PC-9 (cell line): ENCODE data around the gene KRTAP5-1. TPM values are rescaled to one million over a fixed set of nuclear protein-coding genes. Genes with fewer than 3 reads are reported as not detected.

Experiments used
- BruUV-seq: library from RNA; stranded (reverse); fragments of 400-500 nt; replicated peaks from 2 replicates; lab custom pipeline; 2021; lab: Mats Ljungman, UMichigan
- CTCF ChIA-PET: fragments of 300-600 bp; sonication (Branson Sonifier 250); formaldehyde crosslinking; loops from one replicate; lab custom pipeline; 2022; ENCODE audit warnings: antibody characterized with exemption; lab: Charles Lee
- POLR2A ChIA-PET: fragments of 300-600 bp; sonication (Branson Sonifier 250); formaldehyde crosslinking; loops from one replicate; lab custom pipeline; 2022; ENCODE audit warnings: antibody characterized with exemption; ENCODE audit not compliant: unreplicated experiment; lab: Charles Lee
- DNase-seq, 2 experiments: peaks; one replicate each; pipeline versions ENCODE4 v3.0.0 to v3.0.0-alpha.2; 2015 to 2022; ENCODE audit warnings: mixed read lengths in 1 of 2
- H2AFZ ChIP-seq: fragments of 200-600 bp; sonication (generic); 2 replicates; pipeline ENCODE4 v1.8.1; 2017; ENCODE audit warnings: antibody characterized with exemption
- H3F3A ChIP-seq: fragments of 200-600 bp; sonication (generic); 2 replicates; pipeline ENCODE4 v1.8.1; 2017; ENCODE audit warnings: antibody characterized with exemption, mild to moderate bottlenecking, low read depth; ENCODE audit not compliant: insufficient read depth
- H3K27ac ChIP-seq: fragments of 200-600 bp; sonication (generic); 2 replicates; pipeline ENCODE4 v1.6.1; 2016; ENCODE audit warnings: mixed run types
- H3K27me3 ChIP-seq: fragments of 200-600 bp; sonication (generic); 2 replicates; pipeline ENCODE4 v1.6.1; 2016; ENCODE audit warnings: low read depth, mixed run types; ENCODE audit not compliant: insufficient read depth
- H3K36me3 ChIP-seq: fragments of 200-600 bp; sonication (generic); 2 replicates; pipeline ENCODE4 v1.6.1; 2016; ENCODE audit warnings: low read depth, mixed run types
- H3K4me1 ChIP-seq: fragments of 200-600 bp; sonication (generic); replicated peaks from 2 replicates; pipeline ENCODE4 v1.6.1; 2016; ENCODE audit warnings: mixed run types; ENCODE audit not compliant: insufficient read depth
- H3K4me2 ChIP-seq: fragments of 200-600 bp; sonication (generic); 2 replicates; pipeline ENCODE4 v1.6.1; 2017; ENCODE audit warnings: mixed run types
- H3K4me3 ChIP-seq: fragments of 200-600 bp; sonication (generic); 2 replicates; pipeline ENCODE4 v1.6.1; 2016; ENCODE audit warnings: mixed run types
- H3K79me2 ChIP-seq: fragments of 200-600 bp; sonication (generic); 2 replicates; pipeline ENCODE4 v1.6.1; 2017; ENCODE audit warnings: low read depth, mixed run types
- H3K9me2 ChIP-seq: fragments of 200-600 bp; sonication (generic); 2 replicates; pipeline ENCODE4 v1.8.1; 2017; ENCODE audit warnings: mild to moderate bottlenecking; ENCODE audit not compliant: insufficient read depth
- H3K9me3 ChIP-seq: fragments of 200-600 bp; sonication (generic); 2 replicates; pipeline ENCODE4 v1.8.1; 2016; ENCODE audit warnings: low read depth; ENCODE audit not compliant: insufficient read depth
- H4K20me1 ChIP-seq: fragments of 200-600 bp; sonication (generic); 2 replicates; pipeline ENCODE4 v1.8.1; 2017; ENCODE audit not compliant: insufficient read depth
- EZH2 ChIP-seq: fragments of 200-600 bp; sonication (generic); IDR thresholded peaks from 2 replicates; pipeline ENCODE4 v1.8.0; 2017; ENCODE audit warnings: antibody characterized with exemption, low read depth
- intact Hi-C: fragments of 100-400 bp; cut with micrococcal nuclease; formaldehyde crosslinking; loops from one replicate; pipeline ENCODE4 v1.10.0; 2022; ENCODE audit not compliant: unreplicated experiment
- total RNA-seq: library from RNA; stranded (reverse); gene quantifications from 2 replicates; pipeline ENCODE4 v1.2.3, GENCODE V29; 2021
- TF ChIP-seq, protein P1 (sequence below): fragments of 200-600 bp; sonication (generic); conservative IDR thresholded peaks from 2 replicates; pipeline ENCODE4 v1.6.1; 2017; ENCODE audit warnings: mixed run types, antibody characterized with exemption, mild to moderate bottlenecking, moderate library complexity

Gene KRTAP5-1
- total RNA-seq, 1 experiment from 2014 or later = not detected

DNA sequence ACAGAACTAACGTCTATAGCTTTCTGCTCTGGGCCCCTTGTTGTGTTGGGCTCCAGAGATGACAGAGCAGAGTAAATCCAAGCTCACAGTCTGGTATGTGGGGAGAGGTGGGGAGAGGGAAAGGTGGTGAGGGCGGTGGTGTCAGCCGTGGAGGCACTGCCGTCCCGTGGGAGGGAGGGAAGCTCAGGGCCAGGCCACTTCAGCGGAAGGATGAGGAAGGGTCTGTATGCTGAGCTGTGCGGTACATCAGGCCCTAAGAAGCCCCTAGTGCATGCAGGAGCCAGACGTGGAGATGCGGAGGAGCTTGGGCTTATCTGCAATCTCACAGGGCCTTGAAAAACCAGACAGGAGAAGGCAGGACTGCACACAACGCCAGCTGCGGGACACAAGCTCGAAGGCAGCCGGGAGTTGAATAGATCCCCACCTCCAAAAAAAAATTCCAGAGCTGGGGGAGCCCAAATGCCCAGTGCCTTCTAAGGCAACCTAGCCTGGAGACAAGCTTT lies 46.0 kb upstream of the KRTAP5-1 start:
- Histone ChIP-seq H3K27ac (no peak overlapping the region), H3K9me3 (no peaks in the 10 kb centered on the region), H4K20me1 (no peaks in the 10 kb centered on the region), H3K4me3 (no peak overlapping the region), H3K27me3 (peaks cover 70% of the 10 kb centered on the region), H3K4me1 (no peaks in the 10 kb centered on the region), H3F3A (no peaks in the 10 kb centered on the region), H2AFZ (no peak overlapping the region), H3K9me2 (no peaks in the 10 kb centered on the region), H3K36me3 (no peaks in the 10 kb centered on the region), H3K79me2 (no peaks in the 10 kb centered on the region), H3K4me2 (no peak overlapping the region)
- POLR2A ChIA-PET = no interaction called here
- no peak for TF ChIP-seq EZH2
- TF ChIP-seq, protein P1, sequence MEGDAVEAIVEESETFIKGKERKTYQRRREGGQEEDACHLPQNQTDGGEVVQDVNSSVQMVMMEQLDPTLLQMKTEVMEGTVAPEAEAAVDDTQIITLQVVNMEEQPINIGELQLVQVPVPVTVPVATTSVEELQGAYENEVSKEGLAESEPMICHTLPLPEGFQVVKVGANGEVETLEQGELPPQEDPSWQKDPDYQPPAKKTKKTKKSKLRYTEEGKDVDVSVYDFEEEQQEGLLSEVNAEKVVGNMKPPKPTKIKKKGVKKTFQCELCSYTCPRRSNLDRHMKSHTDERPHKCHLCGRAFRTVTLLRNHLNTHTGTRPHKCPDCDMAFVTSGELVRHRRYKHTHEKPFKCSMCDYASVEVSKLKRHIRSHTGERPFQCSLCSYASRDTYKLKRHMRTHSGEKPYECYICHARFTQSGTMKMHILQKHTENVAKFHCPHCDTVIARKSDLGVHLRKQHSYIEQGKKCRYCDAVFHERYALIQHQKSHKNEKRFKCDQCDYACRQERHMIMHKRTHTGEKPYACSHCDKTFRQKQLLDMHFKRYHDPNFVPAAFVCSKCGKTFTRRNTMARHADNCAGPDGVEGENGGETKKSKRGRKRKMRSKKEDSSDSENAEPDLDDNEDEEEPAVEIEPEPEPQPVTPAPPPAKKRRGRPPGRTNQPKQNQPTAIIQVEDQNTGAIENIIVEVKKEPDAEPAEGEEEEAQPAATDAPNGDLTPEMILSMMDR = no peak
- CTCF ChIA-PET = no interaction called here
- no TSS peak for BruUV-seq
- intact Hi-C loops = no loop called here
- DNase-seq = no peak

DNA sequence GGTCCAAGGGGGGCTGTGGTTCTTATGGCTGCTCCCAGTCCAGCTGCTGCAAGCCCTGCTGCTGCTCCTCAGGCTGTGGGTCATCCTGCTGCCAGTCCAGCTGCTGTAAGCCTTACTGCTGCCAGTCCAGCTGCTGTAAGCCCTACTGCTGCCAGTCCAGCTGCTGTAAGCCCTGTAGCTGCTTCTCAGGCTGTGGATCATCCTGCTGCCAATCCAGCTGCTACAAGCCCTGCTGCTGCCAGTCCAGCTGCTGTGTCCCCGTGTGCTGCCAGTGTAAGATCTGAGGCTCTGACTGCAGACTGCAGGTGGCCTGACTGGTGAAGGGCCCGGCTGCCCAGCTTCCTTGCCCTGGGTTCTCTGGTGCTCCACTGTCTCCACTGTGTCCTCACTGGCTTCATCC lies 45.2 kb upstream of the KRTAP5-1 start:
- TF ChIP-seq, protein P1 = no peak
- no peak for TF ChIP-seq EZH2
- H3K9me2 ChIP-seq = no peaks in the 10 kb centered on the region
- no TSS peak for BruUV-seq

DNA sequence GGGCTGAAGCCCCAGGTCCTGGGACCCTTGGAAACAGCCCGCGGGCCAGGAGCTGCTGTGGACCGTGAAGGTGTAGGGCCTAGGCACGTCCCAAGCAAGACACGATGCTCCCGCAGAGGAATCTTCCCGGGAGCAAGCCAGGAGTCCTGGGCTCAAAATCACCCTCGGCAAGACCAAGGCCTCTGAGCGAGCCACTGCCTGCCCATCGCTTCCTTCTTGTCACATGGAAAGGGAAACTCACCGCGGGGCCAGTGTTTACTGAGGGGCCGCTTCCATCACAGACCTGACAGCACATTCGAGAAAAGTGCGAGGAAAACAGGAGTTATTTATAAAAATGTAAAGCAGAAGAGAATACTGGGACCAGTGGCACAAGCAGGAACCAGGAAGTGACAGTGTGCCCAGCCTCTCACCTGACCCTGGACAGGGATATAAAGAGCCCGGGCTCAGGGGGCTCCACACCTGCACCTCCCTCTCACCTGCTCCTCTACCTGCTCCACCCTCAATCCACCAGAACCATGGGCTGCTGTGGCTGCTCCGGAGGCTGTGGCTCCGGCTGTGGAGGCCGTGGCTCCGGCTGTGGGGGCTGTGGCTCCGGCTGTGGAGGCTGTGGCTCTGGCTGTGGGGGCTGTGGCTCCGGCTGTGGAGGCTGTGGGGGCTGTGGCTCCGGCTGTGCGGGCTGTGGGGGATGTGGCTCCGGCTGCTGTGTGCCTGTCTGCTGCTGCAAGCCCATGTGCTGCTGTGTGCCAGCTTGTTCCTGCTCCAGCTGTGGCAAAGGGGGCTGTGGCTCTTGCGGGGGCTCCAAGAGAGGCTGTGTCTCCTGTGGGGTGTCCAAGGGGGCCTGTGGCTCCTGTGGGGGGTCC lies 44.5 kb upstream of the KRTAP5-1 start, which contains the start of gene KRTAP5-5:
Gene KRTAP5-5, plus strand, starts transcription at position 450 of the 860 bp plus-strand sequence. Its CDS starts 66 bp downstream, at position 516.
- no peaks in the 10 kb centered on the region for H3F3A ChIP-seq
- H3K4me3 ChIP-seq = no peak within 1 kb of the TSS
- intact Hi-C loops = loop anchor here (5.0 kb wide), 1 partner anchor 82 kb away; no protein-coding TSS in a partner anchor
- H3K4me2 ChIP-seq = no peak within 1 kb of the TSS
- CTCF ChIA-PET = interaction anchor here (0.6 kb wide), 1 partner anchor 76 kb away, joined by 3 read pairs; no protein-coding TSS in a partner anchor
- no peaks in the 10 kb centered on the region for H3K9me3 ChIP-seq
- TF ChIP-seq, protein P1 = no peak
- TF ChIP-seq EZH2 = no peak
- no TSS peak for BruUV-seq
- POLR2A ChIA-PET = no interaction called here
- peaks cover 73% of the 10 kb centered on the region for H3K27me3 ChIP-seq
- H3K27ac ChIP-seq = no peak within 1 kb of the TSS
- H3K79me2 ChIP-seq = no peaks in the 10 kb centered on the region
- DNase-seq = no peak
- H4K20me1 ChIP-seq = no peaks in the 10 kb centered on the region
- H3K4me1 ChIP-seq = no peaks in the 10 kb centered on the region
- no peaks in the 10 kb centered on the region for H3K36me3 ChIP-seq
- H2AFZ ChIP-seq = no peak within 1 kb of the TSS
- H3K9me2 ChIP-seq = no peaks in the 10 kb centered on the region

More for the DNA sequence above, 45.2 kb upstream of the KRTAP5-1 start:
- no peak for DNase-seq
- Histone ChIP-seq H3K4me3 (no peak overlapping the region), H3K79me2 (no peaks in the 10 kb centered on the region), H3K27me3 (peaks cover 71% of the 10 kb centered on the region), H3K36me3 (no peaks in the 10 kb centered on the region), H4K20me1 (no peaks in the 10 kb centered on the region), H3K9me3 (no peaks in the 10 kb centered on the region), H2AFZ (no peak overlapping the region), H3F3A (no peaks in the 10 kb centered on the region), H3K4me2 (no peak overlapping the region), H3K27ac (no peak overlapping the region), H3K4me1 (no peaks in the 10 kb centered on the region)
- ChIA-PET POLR2A (no interaction called here), CTCF (interaction anchor here (0.6 kb wide), 1 partner anchor 77 kb away, joined by 3 read pairs; no protein-coding TSS in a partner anchor)
- intact Hi-C loops = no loop called here
